EH (cell line): ENCODE data around the gene ING2.

Source experiments
- DNase-seq: peaks from one replicate; pipeline ENCODE4 v3.0.0-alpha.2; 2015; ENCODE audit warnings: low read depth

The ING2 gene

DNA sequence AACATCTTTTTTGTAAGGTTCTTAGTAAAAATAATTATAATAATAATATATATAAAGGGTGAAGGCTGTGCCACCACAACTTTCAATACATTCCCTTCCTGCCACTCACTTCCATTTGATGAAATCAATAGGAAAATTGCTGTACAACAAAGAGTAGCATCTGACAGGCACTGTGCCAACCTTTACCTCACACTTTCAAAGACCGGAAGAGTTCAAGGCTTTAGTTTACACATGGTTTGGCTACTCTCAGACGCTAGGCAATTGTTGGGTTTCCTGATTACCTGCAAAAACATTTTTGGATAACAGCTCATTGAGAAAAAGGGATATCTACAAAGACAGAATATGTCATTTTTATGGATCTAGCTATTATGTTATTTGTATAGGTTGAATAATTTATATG lies 5.5 kb upstream of the ING2 start:
- DNase-seq = no peak

DNA sequence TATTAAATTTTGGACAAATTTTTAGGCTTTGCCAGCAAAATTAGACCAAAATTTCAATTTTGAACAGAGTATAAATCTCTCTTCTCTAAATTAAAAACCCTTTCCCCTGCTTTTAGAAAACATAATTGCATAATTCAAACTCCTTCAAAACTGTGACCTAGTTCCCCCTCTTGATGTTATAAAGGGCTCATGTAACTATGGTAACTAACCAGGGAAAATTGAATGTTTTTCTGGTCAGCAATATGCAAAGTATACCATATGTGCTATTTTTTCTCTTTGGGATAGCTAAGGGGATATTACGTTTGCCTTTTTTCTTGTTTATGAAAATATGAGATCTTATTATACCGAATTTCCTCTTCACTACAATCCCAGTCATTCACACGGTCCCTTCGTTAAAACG lies 5.1 kb upstream of the ING2 start:
- no peak for DNase-seq

DNA sequence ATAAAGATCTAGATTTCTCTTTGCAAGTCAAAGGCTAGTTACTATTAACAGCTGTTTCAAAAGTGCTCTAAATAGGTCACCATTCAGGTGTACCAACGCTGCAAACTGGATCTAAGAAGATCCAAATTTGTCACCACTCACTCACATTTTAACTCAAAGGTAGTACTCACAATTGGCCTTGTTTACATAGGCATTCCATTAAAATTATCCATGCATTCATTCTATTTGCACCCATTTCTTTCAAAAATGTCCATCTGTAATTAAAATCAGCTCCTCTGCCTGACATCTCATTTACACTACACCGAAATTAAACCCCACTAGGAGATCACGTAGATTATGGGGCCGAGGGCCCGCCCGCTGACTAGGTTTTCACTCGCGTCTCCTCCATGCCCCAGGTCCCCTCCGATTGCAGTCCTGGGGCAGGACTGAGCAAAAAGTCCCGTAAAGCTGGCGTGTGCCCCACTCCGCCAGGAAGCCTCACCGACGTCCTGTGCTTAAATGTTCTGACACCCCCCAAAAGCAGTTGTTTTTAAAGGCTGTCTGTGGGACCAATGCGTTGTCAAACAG lies 1.3 kb upstream of the ING2 start:
- no peak for DNase-seq

DNA sequence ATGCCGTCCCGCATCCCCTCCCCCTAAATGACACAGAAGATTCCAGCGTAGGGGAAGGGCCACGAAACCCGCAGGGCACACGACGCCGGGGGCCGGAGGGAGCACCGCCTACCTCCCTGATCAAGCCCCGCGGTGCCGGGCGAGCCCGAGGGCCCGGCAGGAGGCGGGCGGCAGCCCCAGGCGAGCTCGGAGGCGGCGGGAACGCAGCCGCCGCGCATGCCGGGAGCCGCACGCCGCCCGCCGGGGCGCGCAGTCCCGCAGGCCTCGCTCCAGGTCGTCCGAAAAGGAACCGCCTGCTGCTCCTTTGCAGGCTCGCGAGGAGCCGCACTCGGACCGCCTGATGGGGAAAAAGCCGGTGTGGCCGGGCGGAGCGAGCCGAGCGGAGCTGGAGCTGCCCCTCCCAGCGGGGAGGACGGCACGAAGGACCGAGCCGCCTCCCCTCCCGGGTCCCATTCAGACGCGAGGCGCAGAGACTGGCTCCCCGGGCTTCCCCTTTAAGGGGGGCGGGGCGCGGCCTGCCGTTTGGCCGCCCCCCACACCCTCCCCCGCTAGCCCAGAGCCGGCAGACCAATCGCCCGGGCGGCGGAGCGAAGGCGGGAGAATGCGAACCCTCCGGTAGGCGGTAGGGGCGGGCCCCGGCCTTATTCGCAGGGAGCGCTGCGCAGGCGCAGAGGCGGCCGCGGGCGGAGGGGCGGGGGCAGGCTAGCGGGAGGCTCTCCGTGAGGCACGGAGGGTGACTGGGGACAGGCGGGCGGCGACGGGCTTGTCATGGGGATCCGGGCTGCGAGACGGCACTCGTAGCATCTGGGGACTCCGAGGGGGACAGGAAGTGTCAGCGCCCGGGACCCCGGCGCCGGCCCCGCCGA lies 561 bp upstream of the ING2 start:
- peak; percentile 98 for DNase-seq

DNA sequence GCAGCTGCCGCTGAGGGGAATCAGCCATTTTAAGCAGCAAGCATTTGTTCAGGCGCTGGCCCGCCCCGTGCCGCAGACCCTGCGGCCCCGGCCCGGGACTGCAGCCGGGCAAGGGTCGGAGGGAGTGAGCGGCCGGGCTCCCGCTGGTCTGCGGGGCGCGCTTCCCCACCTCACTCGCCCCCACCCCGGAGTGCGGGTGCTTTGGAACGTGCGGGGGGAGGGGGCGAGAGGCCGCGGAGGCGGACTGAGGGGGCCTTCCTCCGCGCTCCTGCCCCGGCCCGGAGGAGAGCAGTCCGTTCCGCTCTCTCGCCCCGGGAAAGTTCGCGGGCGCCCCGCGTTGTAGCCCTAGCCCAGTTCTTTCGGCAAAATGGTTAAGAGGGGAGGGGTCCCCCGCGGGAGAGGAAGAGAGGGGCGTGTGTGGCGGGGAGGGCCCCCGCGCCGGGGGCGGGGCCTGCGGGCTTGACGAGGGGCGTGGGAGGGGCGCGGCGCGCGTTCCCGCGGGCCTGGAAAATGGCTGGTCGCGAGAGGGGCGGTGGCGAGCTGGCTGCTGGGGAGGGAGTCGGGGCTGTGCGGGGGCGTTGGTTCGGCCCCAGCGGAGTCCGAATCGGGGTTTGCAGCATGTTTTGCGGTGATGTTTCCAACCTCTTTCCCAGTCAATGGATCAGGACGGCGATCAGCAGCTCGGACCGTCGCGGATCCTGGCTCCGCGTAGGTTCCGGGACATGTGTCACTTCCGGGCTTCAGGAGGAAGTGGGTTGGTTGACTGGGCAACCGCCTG lies 942 bp downstream of the ING2 start:
- DNase-seq = peak; percentile 88

DNA sequence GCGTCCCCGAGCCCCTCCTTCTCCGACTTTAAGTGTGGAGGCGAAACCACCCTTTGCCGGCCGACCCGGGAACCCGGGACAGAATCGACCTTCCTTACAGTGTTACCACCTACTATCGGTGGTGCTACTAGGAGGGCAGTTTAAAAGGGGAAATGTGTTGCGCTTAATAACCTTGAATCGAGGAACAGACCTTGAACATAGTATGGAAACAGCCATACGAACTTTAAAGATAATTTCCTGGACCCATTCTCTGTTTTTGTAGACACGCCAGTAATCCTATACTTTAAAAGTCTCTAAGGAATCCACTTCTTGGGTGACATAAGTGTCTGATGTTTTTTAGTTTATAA lies 1.5 kb downstream of the ING2 start:
- DNase-seq = no peak

DNA sequence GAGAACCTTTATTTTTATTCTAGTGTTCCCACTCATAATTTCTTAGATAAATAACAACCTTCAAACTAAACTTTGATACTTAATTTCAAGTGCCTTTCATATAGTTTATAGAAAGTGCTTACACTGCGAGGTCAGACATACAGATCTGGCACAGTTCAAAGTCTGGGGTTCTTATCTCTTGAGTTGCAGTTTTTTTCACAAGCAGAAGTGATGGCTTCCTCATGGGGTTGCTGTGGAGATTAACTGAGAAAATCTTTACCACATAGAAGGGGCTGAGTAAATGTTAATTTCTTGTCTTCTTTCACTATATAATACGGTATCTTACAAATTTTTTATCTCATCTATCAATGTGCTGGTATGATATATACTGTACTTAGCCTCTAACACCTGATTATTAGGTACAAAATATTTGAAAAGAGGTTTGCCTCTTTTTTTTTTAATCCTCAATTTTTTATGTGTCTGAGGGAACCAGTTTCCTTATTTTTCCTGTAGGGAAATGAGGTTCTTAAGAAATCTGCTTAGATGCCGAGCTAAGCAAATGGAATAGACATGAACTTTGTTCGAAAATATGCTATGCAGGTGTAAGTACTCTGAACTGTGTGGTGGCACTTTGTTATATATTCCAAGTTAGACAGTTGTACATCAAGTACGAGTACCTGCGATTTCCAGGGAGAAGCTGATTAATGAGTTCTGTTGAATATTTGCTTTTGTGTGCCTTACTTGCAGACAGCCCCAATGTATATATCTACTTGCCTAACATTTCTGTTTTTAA lies 3.3 kb downstream of the ING2 start:
- no peak for DNase-seq

DNA sequence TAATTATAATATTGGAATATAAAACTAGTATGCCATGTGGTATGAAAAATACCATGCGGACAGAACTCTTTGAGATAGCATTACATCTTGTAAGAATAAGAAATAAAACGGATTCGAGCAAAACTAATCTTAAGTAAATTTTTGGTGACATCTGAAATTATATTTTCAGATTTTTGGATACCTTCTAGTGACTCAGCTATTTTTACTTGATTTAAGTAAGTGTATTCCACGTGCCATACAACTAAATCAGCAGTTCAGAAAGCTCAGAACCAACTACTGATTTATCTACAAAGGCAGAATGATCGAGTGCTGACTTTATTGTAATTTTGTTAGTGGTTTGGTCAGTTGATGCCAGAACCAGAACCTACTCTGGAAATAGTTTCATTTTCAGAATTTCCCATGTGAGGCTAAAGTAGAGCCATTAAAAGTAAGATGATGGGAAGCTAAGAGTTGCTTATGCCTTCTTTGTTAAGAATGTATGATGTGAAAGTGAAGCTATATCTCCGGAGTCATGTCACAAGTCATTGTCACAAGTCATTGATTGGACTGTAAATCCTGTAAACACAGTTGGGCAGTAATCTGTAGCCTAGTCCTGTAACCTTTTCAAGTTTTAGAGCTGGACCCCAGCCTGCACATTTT lies 4.0 kb downstream of the ING2 start:
- no peak for DNase-seq

DNA sequence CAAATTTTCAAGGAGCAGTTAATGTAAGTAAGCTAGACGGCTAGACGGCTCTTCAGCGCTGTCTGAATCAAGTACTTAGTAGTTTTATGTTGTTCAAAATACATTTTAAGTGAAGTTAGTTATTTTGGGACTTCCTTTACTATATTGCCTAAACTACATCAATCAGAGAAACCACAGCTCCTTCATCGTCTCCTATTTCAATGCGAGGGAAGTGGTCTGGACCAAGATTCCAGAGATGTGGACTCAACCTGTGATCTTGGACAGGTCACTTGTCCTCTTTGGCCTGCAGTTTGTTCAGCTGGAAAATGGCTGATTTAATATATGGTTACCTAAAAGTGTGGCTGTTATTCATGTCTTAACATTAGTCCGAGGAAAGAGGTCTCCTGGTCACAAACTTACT lies 10.6 kb downstream of the ING2 start:
- DNase-seq = no peak

DNA sequence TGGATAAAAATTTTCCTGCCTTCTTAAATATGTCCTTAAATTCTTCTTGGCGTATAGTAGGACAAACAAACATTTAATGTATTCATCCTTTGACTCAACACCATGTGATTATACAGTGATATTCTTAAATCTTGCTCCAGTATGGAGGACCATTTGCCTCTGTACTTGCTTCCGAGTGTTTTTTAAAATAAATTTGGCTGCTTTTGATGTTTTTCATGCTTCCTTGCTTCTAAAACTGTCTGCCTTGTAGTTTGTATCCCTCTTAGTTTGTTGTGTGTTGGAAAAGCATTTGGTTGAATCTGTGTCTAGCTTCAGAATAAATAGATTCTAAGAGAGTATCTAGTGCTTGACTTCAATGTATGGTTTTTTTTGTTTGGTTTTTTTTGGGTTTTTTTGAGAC lies 12.3 kb downstream of the ING2 start:
- DNase-seq = no peak

DNA sequence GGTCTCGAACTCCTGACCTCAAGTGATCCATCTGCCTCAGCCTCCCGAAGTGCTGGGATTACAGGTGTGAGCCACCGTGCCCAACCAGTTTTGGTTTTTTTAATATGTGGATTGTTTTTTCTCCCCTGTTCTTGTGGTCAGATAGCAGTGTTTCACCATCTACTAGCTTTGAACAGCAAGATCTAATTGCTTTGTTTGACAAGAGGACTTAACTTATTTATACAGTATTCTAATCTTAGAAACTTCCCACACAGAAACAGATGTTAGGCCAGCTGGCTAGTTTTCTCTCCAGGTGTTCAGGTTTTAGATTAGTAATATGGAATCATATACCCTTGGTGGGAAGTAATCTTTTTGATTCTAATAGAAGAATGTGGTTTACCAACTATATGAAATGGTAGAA lies 12.9 kb downstream of the ING2 start:
- no peak for DNase-seq

DNA sequence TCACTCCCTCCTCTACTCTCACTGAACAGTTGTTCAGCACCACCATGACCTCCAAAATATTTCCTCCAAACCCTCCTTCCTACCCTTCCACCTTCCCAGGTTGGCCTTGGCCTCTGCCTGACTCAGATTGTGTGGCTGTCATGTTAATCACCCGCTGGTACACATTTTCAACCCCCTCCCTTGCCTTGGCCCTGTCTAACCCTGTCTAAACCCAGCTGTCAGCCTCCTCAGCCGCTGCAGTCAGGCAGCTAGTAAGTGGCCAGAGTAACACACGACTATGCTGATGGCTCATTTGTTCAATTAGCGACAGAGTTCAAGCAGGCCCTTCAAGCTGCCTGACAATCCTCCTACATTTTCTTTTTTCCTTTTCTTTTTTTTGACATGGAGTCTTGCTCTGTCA lies 18.0 kb downstream of the ING2 start:
- no peak for DNase-seq

DNA sequence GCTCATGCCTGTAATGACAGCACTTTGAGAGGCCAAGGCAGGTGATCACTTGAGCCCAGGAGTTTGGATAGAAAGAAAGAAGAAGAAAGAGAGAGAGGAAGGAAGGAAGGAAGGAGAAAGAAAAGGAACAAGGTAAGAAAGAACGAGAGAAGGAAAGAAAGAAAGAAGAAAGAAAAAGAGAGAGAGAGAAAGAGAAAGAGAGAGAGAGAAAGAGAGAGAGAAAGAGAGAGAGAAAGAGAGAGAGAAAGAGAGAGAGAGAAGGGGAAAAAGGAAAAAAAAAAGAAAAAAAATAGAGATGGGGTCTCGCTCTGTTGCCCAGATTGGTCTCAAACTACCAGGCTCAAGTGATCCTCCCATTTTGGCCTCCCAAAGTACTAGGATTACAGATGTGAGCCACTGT lies 22.5 kb downstream of the ING2 start:
- DNase-seq = no peak

DNA sequence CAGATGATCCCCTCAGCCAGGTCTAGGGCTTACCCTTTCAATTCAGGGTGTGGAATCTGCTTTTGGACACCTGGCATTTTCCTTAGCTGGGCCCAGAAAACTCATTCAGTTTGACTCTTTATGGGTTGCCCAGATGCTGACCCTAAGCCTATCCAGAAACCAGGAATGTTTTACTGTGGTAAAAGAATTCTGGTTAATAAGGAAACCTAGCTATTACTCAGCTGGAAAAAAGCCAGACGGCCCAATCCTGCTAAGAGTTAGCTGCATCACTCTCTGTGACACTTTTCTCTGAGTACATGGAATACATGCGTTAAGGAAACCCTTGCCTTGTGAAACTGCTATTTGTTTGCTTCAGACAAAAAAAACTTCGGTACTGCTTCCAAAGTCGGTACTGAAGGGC lies 28.0 kb downstream of the ING2 start:
- peak; percentile 89 for DNase-seq

DNA sequence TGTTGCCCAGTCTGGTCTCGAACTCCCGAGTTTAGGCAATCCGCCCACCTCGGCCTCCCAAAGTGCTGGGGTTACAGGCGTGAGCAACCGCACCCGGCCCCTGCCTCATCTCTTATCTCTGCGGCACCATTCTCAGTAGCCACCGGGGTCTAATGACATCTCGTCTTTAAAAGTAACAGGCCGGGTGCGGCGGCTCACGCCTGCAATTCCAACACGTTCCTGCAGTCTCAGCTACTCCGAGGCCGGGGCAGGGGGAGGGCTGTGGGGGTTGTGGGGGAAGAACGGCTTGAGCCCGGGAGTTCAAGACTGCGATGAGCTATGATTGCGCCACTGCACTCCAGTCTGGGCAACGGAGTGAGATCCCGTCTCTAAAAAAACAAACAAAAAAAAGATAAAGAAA lies 28.8 kb downstream of the ING2 start:
- no peak for DNase-seq

DNA sequence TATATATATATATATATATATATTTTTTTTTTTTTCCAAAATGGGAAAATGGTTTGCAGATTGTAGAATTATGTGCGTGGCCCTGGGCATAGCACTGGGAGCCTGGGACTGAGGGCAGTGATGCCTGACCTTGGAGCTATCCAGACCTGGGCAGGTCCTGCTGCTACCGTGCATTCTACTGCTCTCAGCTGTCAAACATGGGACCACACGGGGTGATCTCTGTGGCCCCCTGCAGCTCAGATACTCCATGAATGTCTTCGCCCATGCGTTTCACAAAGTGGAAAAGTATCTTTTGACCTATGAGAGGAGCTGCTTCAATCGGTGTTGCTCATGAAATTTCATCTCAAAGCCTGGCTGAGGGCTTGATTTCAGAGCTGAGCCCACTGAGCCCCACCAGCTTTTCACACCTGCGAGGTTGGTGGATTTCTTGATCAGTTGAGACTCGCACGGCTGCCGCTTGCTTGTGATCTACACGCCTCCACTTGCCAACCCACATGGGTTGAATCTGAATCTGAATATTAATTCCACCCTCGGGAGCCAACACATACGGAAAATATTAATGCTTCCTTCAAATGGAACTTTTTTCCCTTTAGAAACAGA lies 35.7 kb downstream of the ING2 start:
- DNase-seq = no peak

DNA sequence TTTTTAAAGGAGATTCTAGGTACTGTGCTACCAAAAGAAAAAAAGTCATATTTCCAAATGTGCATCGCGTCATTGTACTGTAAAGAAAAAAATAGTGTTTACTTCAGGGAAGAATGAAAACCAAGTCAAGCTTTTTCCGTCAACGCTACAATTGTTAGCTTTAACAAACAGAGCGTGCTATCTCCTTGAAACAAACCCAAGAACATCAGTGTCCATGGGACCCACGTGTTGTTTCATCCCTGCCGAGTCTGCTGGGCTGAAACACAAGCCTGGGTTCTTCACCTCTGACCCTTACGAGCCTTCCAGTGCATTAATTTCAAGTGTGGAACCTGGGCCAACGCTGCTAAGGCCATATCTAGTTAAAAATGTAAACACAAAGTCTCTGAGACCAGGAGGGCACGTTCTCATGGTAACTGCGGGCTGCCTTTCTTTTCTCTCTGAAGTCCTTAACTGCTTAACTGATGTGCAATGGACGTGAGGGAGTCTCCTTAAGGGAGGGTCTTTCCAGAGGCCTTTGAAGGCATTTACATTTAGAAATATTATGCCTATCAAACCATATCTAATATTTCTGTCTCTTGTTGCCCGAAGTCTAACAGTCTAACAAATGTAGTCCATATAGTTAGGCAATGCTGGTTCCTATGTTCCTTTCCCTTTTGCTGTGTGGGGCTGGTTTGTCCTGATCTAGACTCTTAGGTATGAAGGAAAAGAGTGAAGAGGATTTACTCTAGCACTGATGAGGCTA lies 36.3 kb downstream of the ING2 start:
- DNase-seq = peak; percentile 17

DNA sequence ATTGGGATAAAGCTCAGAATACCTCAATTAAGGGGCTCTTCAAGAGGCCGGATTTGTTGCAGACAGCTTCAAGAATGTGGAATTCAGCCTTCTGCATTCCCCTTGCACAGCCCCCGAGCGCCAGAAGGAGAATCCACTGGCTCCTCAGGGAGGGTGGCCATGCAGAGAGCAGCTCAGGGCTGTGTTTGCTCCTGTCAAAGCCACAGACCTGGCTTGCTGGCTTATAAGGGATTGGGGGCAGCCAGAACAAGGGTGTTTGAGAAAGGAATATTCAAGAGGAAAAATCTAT lies 36.8 kb downstream of the ING2 start:
- no peak for DNase-seq

DNA sequence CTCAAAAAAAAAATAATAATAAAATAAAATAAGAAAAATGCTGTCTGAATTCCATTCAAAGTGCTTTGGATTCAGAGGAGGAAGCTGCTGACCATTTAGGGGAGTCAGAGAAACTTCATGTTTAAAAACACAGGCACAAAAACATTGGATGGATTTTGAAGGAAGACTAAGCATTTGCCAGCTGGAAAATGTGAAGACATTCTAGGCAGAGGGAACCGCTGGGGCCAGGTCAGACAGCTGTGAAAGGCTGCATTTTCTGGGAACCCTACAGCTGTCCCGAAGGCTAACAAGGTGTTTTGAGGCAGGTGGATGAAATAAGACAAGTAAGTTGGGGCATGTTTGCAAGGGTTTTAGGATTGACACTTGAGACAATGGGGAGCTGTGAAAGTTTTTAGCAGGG lies 38.6 kb downstream of the ING2 start:
- DNase-seq = no peak

DNA sequence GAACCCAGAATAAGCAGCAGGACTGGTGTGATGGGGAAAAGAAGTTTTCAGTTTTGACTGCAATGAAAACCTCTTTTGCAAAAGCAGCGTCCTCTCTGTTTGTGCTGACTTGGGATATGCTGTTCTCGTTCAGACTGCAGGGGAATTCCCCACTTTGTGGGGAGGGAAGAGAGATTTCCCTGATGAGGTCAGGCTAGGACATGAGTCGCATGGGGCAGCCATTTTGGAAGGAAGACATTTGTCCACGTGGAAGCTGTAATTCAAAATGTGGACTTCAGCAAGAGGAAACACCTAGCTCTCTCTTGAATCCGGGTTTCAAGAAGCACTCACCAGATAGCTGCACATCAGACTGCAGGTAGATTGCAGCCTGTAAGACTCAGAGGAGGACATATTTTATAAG lies 39.3 kb downstream of the ING2 start:
- DNase-seq = no peak

DNA sequence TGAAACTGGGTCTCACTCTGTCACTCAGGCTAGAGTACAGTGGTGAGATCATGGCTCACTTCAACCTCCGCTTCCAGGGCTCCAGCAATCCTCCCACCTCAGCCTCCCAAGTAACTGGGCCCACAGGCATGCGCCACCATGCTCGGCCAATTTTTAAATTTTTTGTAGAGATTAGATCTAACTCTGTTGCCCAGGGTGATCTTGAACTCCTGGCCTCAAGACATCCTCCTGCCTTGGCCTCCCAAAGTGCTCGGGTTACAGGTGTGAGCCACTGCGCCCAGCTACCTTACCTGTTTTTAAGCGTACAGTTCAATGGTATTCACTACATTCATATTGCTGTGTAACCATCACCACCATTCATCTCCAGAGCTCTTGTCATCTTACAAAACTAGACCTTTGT lies 41.5 kb downstream of the ING2 start:
- DNase-seq = no peak
